ENCODE results near the gene SCTR.
"Not testable (repeated sequence)": the region's sequence is repeated elsewhere in the genome, so short reads cannot be mapped to it uniquely, and the experiment has no call there.

Gene SCTR

DNA sequence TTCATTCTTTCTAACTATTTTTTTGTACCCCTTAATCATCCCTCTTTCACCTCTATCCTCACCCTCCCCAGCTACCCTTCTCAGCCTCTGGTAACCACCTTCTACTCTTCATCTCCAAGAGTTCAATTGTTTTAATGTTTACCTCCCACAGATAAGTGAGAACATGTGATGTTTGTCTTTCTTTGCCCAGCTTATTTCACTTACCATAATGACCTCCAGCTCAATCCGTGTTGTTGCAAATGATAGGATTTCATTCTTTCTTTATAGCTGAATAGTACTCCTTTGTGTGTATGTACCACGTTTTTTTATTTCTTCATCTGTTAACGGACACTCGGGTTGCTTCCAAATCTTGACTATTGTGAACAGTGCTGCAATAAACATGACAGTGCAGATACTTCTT is 114.8 kb downstream of the SCTR start:
- no peak for DNase-seq (ENCODE audit: low read depth in 3 of 3)

DNA sequence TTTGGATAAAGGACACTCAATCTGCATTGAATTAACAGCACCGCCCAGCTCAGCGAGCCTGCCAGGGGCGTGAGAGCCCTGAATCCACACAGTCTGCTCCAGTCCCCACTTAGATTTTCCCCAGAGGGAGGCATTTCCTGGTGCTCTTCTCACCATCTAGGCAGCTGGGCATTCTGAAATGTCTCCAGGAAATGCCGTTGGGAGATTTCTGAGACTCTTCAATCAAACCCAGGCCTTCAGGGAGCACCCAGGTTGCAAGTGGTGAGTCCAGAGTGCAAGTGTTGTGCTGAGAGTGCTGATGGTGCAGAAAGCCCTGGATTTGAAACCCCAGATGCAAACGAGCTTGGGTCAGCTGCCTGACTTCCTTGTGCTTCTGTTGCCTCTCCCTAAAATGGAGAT is 116.1 kb downstream of the SCTR start:
- DNase-seq (ENCODE audit: low read depth in 3 of 3), result no peak

DNA sequence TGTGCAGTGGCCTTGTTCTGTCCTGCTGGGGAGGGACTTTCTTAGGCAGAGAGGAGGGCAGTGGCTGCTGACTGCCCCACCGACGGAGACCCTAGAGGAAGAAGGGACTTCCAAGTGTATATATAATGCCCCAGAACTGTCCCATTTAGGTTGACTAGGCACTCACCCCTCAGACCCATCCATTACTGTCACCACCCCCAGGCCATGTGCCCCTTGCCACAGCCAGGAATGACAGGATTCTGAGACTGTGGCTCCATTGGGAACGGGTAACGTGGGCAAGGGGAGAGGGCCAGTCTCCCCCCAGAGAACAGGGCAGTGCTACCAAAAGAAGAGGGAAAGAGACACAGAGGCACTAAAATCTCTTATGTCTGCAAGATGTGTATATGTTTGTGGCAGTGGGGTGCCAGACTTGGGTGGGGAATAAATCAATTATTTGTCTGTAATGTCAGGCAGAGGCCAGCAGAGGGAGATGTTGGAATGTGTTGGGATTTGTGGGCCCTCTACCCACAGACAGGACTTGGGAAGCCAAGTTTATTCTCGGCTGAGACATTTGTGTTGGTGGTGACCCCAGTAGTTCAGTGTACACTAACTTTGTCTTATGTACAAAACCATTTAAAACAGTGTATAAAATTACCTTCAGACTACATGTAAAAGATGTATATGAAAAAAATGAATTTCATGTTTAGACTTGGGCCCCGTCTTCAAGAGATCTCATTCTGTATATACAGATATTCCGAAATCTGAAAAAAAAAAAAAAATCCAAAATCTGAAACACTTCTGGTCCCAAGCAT is 116.7 kb downstream of the SCTR start:
- DNase-seq (ENCODE audit: low read depth in 3 of 3), result no peak

DNA sequence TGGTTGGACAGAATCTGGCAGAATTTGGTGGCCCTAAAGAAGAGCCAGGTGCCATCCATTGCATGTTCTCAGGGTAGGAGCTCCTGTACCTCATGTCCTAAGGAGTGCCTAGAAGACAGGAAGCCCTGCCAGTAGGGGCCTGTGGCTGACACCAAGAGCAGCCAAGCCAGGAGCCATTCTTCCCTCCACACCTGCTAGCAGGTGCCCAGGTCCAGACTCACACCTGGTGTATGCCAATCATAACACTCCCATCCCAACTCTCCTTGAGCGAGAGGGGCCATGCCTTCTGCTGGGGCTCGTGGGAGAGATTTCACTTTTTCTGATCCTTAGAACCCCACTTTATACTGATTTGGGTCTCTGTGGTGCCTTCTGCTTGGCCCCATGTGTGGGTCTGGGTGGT is 119.1 kb downstream of the SCTR start:
- no peak for DNase-seq (ENCODE audit: low read depth in 3 of 3)

DNA sequence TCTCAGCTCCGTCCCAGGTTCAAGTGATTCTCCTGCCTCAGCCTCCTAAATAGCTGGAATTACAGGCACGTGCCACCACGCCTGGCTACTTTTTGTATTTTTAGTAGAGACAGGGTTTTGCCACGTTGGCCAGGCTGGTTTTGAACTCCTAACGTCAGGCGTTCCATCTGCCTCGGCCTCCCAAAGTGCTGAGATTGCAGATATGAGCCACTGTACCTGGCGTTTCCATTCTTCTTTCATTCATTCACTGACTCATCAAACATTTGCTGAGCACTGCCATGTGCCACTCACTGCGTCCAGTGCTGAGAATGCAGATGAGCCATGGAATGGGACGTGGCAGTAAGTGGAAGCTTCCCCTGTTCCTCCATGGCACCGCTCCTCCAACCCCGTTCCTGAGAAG is 120.7 kb downstream of the SCTR start:
- not testable (repeated sequence) for DNase-seq (ENCODE audit: low read depth in 3 of 3)

DNA sequence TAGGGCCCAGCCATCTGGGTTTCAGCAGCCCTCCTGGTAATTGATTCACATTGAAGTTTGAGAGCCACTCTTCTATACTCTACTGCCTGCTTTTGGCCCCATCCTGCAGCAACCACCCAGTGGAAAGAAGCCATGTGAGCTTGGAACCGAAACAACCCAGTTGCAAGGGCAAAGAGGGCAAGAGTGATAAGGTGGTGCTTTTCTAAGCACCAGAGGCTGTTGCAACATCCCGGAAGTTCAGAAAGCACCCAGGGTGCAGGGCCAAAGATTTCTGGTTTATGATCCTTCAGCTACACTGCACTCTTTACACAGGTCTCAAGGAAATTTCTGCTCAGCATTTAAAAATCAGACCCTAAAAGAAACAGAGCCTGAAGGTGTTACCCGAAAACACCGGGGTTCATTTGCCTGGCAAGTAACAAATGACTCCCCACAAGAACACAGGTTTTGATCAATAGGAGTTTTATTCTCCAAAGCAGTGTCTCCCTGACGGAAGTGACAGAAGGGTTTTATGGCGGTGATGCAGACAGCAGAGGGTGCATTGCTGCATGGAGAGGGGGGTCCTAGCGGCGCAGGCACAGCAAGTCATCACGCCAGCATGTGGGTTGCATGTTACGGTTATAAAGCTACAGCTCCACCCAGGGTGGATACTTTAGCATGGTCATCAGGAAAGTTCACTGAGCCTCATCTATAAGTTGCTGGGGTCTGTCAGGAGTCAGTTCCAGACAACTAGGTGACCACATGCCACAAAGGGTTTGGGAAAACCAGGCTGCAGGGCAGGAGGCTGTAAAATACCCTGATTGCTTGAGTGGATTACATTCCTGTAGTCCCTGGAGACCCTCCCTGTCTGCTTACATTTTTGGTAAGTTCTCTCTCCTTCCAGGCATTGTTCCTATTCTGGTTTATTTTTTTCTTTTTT is 121.4 kb downstream of the SCTR start:
- DNase-seq (ENCODE audit: low read depth in 3 of 3), result no peak

DNA sequence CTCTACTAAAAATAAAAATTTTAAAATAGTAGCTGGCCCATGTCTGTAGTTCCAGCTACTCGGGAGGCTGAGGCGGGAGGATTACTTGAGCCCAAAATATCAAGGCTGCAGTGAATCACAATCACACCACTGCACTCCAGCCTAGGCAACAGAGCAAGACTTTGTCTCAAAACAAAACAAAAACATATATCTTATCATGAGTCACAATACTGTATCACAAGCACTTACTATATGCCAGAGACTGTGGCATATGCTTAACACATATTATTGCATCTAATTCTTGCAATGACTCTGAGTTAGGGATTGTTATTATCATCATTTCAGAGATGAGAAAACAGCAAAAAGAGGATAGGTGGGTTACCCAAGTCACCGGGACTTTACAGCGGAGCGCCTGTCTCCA is 122.2 kb downstream of the SCTR start:
- DNase-seq (ENCODE audit: low read depth in 3 of 3), result no peak

DNA sequence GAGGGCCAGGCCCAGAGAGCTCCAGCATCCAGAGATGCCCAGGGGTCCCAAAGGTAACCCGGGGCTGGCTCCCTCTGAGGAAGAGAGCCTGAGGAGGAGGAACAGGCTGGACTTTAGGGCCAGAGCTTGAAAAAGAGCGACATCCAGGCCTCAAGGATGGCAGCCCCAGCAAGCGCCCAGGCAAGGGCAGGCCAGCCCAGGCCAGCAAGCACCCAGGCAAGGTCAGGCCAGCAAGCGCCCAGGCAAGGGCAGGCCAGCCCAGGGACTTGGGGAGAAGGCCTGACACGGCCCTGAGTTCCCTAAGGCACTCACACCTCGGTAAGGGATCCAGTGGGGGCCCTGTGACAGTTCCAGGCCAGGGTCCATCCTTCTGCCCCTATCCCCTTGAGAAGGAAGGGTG is 127.1 kb downstream of the SCTR start:
- DNase-seq (ENCODE audit: low read depth in 3 of 3), result no peak

DNA sequence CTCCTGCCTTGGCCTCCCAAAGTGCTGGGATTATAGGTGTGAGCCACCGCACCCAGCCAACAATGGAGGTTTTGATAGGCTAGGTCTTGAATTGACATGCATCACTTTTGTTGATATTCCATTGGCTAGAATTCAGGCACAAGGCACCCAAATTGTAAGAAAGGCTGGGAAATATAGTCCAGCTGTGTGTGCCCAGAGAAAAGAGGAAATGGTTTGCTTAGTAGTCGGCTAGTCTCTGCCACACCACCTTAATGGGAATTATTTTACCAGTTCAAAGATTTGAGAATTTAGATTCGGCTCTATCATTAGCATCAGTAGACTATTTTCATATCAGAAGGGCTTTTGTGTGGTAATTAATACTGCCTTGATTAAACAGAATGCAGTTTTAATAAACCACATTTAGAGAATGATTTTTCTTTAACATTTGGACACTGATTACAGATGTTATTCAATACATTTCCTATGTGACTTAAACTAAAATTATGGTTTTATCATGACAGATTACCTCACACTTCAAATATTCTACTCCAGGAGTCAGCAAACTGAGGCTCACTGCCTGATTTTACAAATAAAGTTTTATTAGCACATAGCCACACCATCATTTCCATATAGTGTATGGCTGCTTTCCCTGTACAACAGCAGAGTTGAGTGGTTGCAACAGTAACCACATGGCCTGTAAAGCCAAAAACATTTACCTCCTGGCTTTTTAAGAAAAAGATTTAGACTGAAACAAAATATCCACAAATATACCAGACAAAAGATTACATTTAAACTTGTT is 130.1 kb downstream of the SCTR start:
- no peak for DNase-seq (ENCODE audit: low read depth in 3 of 3)

All from stimulated activated CD4-positive, alpha-beta T cell treated with anti-CD3 and anti-CD28 coated beads, TNF-alpha, amount 100 ng/mL, for 24 hours (primary cell).